ENCODE data around the gene OAF.

The OAF gene

GRCh38 chr11:120209746-120210625 is 846 bp upstream of the OAF start:
- no peaks in the 10 kb centered on the region for H3K9me3 ChIP-seq (ENCODE audit: control extremely low read depth in 1 of 5, control insufficient read depth in 4 of 5, insufficient read depth in 2 of 5, low read depth in 1 of 5, low read length in 4 of 5)
- H3K36me3 ChIP-seq (ENCODE audit: control insufficient read depth in 4 of 4, insufficient read depth in 4 of 4, low read length in 3 of 4): peaks cover 0 to 9% (median 4%) of the 10 kb centered on the region in 4 experiments
- WGBS (ENCODE audit: insufficient coverage): 19% methylated on average over 20 of the region's 26 CpGs
- H3K27ac ChIP-seq (ENCODE audit: insufficient read depth in 1 of 2, low read depth in 1 of 2, low read length in 2 of 2, poor library complexity in 1 of 2, severe bottlenecking in 2 of 2): peak overlapping the region in 1 of 2 experiments; percentile 58
- H3K4me3 ChIP-seq (ENCODE audit: control insufficient read depth in 1 of 7, extremely low read depth in 1 of 7, insufficient read depth in 4 of 7, low read depth in 2 of 7, low read length in 6 of 7): peak overlapping the region; percentile 43 to 90 (median 85)
- ChIA-PET CTCF (interaction anchor here (17.7 kb wide), 1 partner anchor 17 kb away, joined by 182 read pairs; no protein-coding TSS in a partner anchor), POLR2A (no interaction called here)
- no peak for DNase-seq
- H3K4me1 ChIP-seq (ENCODE audit: control extremely low read depth in 1 of 4, control insufficient read depth in 4 of 4, insufficient read depth in 4 of 4, low read length in 3 of 4): peaks cover 4 to 49% (median 37%) of the 10 kb centered on the region in 4 experiments
- H3K27me3 ChIP-seq (replicated peaks in 2 of 5; ENCODE audit: control insufficient read depth in 4 of 5, insufficient read depth in 5 of 5, low read length in 4 of 5): no peaks in the 10 kb centered on the region

GRCh38 chr11:120211522-120212258 is 858 bp downstream of the OAF start:
- H3K9me3 ChIP-seq (ENCODE audit: control extremely low read depth in 1 of 5, control insufficient read depth in 4 of 5, insufficient read depth in 2 of 5, low read depth in 1 of 5, low read length in 4 of 5): no peaks in the 10 kb centered on the region
- no peak overlapping the region for H3K27ac ChIP-seq (ENCODE audit: insufficient read depth in 1 of 2, low read depth in 1 of 2, low read length in 2 of 2, poor library complexity in 1 of 2, severe bottlenecking in 2 of 2)
- CTCF ChIA-PET: interaction anchor here (0.8 to 17.7 kb wide), 4 partner anchors 15 to 678 kb away, joined by 3 to 182 read pairs (median 6); no protein-coding TSS in a partner anchor
- DNase-seq: no peak
- POLR2A ChIA-PET: interaction anchor here (1.0 to 1.1 kb wide), 2 partner anchors 13 to 32 kb away, joined by 3 read pairs; no protein-coding TSS in a partner anchor
- no peaks in the 10 kb centered on the region for H3K27me3 ChIP-seq (replicated peaks in 2 of 5; ENCODE audit: control insufficient read depth in 4 of 5, insufficient read depth in 5 of 5, low read length in 4 of 5)
- WGBS (ENCODE audit: insufficient coverage): 0% methylated on average over 14 of the region's 18 CpGs
- H3K4me1 ChIP-seq (ENCODE audit: control extremely low read depth in 1 of 4, control insufficient read depth in 4 of 4, insufficient read depth in 4 of 4, low read length in 3 of 4): peaks cover 4 to 49% (median 37%) of the 10 kb centered on the region in 4 experiments
- H3K4me3 ChIP-seq (ENCODE audit: control insufficient read depth in 1 of 7, extremely low read depth in 1 of 7, insufficient read depth in 4 of 7, low read depth in 2 of 7, low read length in 6 of 7): peak overlapping the region; percentile 48 to 90 (median 85)
- H3K36me3 ChIP-seq (ENCODE audit: control insufficient read depth in 4 of 4, insufficient read depth in 4 of 4, low read length in 3 of 4): peaks cover 0 to 25% (median 7%) of the 10 kb centered on the region in 4 experiments

GRCh38 chr11:120212259-120212878 is 1.5 kb downstream of the OAF start:
- ChIA-PET CTCF (interaction anchor here (0.8 to 17.7 kb wide), 8 partner anchors 9 to 678 kb away, joined by 3 to 182 read pairs (median 6); no protein-coding TSS in a partner anchor), POLR2A (interaction anchor here (1.0 to 1.1 kb wide), 2 partner anchors 12 to 33 kb away, joined by 3 read pairs; no protein-coding TSS in a partner anchor)
- WGBS (ENCODE audit: insufficient coverage): 72% methylated on average over 3 of the region's 13 CpGs
- H3K27ac ChIP-seq (ENCODE audit: insufficient read depth in 1 of 2, low read depth in 1 of 2, low read length in 2 of 2, poor library complexity in 1 of 2, severe bottlenecking in 2 of 2): no peak overlapping the region
- peaks cover 0 to 29% (median 7%) of the 10 kb centered on the region in 4 experiments for H3K36me3 ChIP-seq (ENCODE audit: control insufficient read depth in 4 of 4, insufficient read depth in 4 of 4, low read length in 3 of 4)
- peaks cover 4 to 49% (median 37%) of the 10 kb centered on the region in 4 experiments for H3K4me1 ChIP-seq (ENCODE audit: control extremely low read depth in 1 of 4, control insufficient read depth in 4 of 4, insufficient read depth in 4 of 4, low read length in 3 of 4)
- no peaks in the 10 kb centered on the region for H3K27me3 ChIP-seq (replicated peaks in 2 of 5; ENCODE audit: control insufficient read depth in 4 of 5, insufficient read depth in 5 of 5, low read length in 4 of 5)
- no peak for DNase-seq
- H3K9me3 ChIP-seq (ENCODE audit: control extremely low read depth in 1 of 5, control insufficient read depth in 4 of 5, insufficient read depth in 2 of 5, low read depth in 1 of 5, low read length in 4 of 5): no peaks in the 10 kb centered on the region
- H3K4me3 ChIP-seq (ENCODE audit: control insufficient read depth in 1 of 7, extremely low read depth in 1 of 7, insufficient read depth in 4 of 7, low read depth in 2 of 7, low read length in 6 of 7): peak overlapping the region in 3 of 7 experiments; percentile 57 to 90 (median 88)

- no peak for DNase-seq
- Histone ChIP-seq H3K4me3 (ENCODE audit: control insufficient read depth in 1 of 7, extremely low read depth in 1 of 7, insufficient read depth in 4 of 7, low read depth in 2 of 7, low read length in 6 of 7) (peak overlapping the region in 2 of 7 experiments; percentile 57 to 88), H3K27me3 (replicated peaks in 2 of 5; ENCODE audit: control insufficient read depth in 4 of 5, insufficient read depth in 5 of 5, low read length in 4 of 5) (no peaks in the 10 kb centered on the region), H3K36me3 (ENCODE audit: control insufficient read depth in 4 of 4, insufficient read depth in 4 of 4, low read length in 3 of 4) (peaks cover 0 to 32% (median 8%) of the 10 kb centered on the region in 4 experiments), H3K27ac (ENCODE audit: insufficient read depth in 1 of 2, low read depth in 1 of 2, low read length in 2 of 2, poor library complexity in 1 of 2, severe bottlenecking in 2 of 2) (no peak overlapping the region), H3K9me3 (ENCODE audit: control extremely low read depth in 1 of 5, control insufficient read depth in 4 of 5, insufficient read depth in 2 of 5, low read depth in 1 of 5, low read length in 4 of 5) (no peaks in the 10 kb centered on the region), H3K4me1 (ENCODE audit: control extremely low read depth in 1 of 4, control insufficient read depth in 4 of 4, insufficient read depth in 4 of 4, low read length in 3 of 4) (peaks cover 4 to 49% (median 35%) of the 10 kb centered on the region in 4 experiments)
- WGBS (ENCODE audit: insufficient coverage): 93% methylated on average over 2 of the region's 2 CpGs
- ChIA-PET CTCF (interaction anchor here (1.2 to 17.7 kb wide), 8 partner anchors 10 to 679 kb away, joined by 3 to 182 read pairs (median 6); no protein-coding TSS in a partner anchor), POLR2A (interaction anchor here (1.0 to 1.1 kb wide), 2 partner anchors 12 to 33 kb away, joined by 3 read pairs; no protein-coding TSS in a partner anchor)
These were observed 2.1 kb downstream of the OAF start for GRCh38 chr11:120212926-120213325.

GRCh38 chr11:120214581-120214980 is 3.7 kb downstream of the OAF start:
- POLR2A ChIA-PET: interaction anchor here (1.5 kb wide), 1 partner anchor 10 kb away, joined by 4 read pairs; no protein-coding TSS in a partner anchor

GRCh38 chr11:120215634-120216033 is 4.8 kb downstream of the OAF start:
- POLR2A ChIA-PET: no interaction called here
- DNase-seq: no peak
- Histone ChIP-seq H3K4me1 (ENCODE audit: control extremely low read depth in 1 of 4, control insufficient read depth in 4 of 4, insufficient read depth in 4 of 4, low read length in 3 of 4) (peaks cover 0 to 42% (median 23%) of the 10 kb centered on the region in 4 experiments), H3K36me3 (ENCODE audit: control insufficient read depth in 4 of 4, insufficient read depth in 4 of 4, low read length in 3 of 4) (peaks cover 2 to 51% (median 13%) of the 10 kb centered on the region in 4 experiments), H3K27me3 (replicated peaks in 2 of 5; ENCODE audit: control insufficient read depth in 4 of 5, insufficient read depth in 5 of 5, low read length in 4 of 5) (no peaks in the 10 kb centered on the region), H3K9me3 (ENCODE audit: control extremely low read depth in 1 of 5, control insufficient read depth in 4 of 5, insufficient read depth in 2 of 5, low read depth in 1 of 5, low read length in 4 of 5) (no peaks in the 10 kb centered on the region), H3K4me3 (ENCODE audit: control insufficient read depth in 1 of 7, extremely low read depth in 1 of 7, insufficient read depth in 4 of 7, low read depth in 2 of 7, low read length in 6 of 7) (no peak overlapping the region), H3K27ac (ENCODE audit: insufficient read depth in 1 of 2, low read depth in 1 of 2, low read length in 2 of 2, poor library complexity in 1 of 2, severe bottlenecking in 2 of 2) (no peak overlapping the region)
- WGBS (ENCODE audit: insufficient coverage): 100% methylated on average over 2 of the region's 5 CpGs
- CTCF ChIA-PET: interaction anchor here (1.5 to 17.7 kb wide), 3 partner anchors 11 to 44 kb away, joined by 3 to 182 read pairs (median 4); no protein-coding TSS in a partner anchor

More at GRCh38 chr11:120214581-120214980, 3.7 kb downstream of the OAF start:
- no peak overlapping the region for H3K4me3 ChIP-seq (ENCODE audit: control insufficient read depth in 1 of 7, extremely low read depth in 1 of 7, insufficient read depth in 4 of 7, low read depth in 2 of 7, low read length in 6 of 7)
- no peaks in the 10 kb centered on the region for H3K27me3 ChIP-seq (replicated peaks in 2 of 5; ENCODE audit: control insufficient read depth in 4 of 5, insufficient read depth in 5 of 5, low read length in 4 of 5)
- CTCF ChIA-PET: interaction anchor here (1.6 to 17.7 kb wide), 4 partner anchors 13 to 89 kb away, joined by 3 to 182 read pairs (median 8); no protein-coding TSS in a partner anchor
- peaks cover 2 to 42% (median 9%) of the 10 kb centered on the region in 4 experiments for H3K36me3 ChIP-seq (ENCODE audit: control insufficient read depth in 4 of 4, insufficient read depth in 4 of 4, low read length in 3 of 4)
- 96% methylated on average over 7 of the region's 7 CpGs for WGBS (ENCODE audit: insufficient coverage)
- no peak for DNase-seq
- H3K27ac ChIP-seq (ENCODE audit: insufficient read depth in 1 of 2, low read depth in 1 of 2, low read length in 2 of 2, poor library complexity in 1 of 2, severe bottlenecking in 2 of 2): no peak overlapping the region
- H3K4me1 ChIP-seq (ENCODE audit: control extremely low read depth in 1 of 4, control insufficient read depth in 4 of 4, insufficient read depth in 4 of 4, low read length in 3 of 4): peaks cover 4 to 40% (median 29%) of the 10 kb centered on the region in 4 experiments
- H3K9me3 ChIP-seq (ENCODE audit: control extremely low read depth in 1 of 5, control insufficient read depth in 4 of 5, insufficient read depth in 2 of 5, low read depth in 1 of 5, low read length in 4 of 5): no peaks in the 10 kb centered on the region

Data from common myeloid progenitor, CD34-positive (primary cell).